Glutamatergic neuron (in vitro differentiated cells): Measurements from ENCODE around the gene VWF. TPM values are rescaled to one million over a fixed set of nuclear protein-coding genes. Genes with fewer than 3 reads are reported as not detected.

Experiments used
- DNase-seq: peaks from one replicate; pipeline ENCODE4 v3.0.0; 2022
- H3K27ac Mint-ChIP-seq: one replicate; pipeline ENCODE4 v1.8.0; 2020; ENCODE audit warnings: mild to moderate bottlenecking, mixed read lengths, inconsistent platforms; ENCODE audit not compliant: unreplicated experiment
- H3K27me3 Mint-ChIP-seq: one replicate; pipeline ENCODE4 v1.8.0; 2020; ENCODE audit warnings: mild to moderate bottlenecking, moderate library complexity, mixed read lengths, inconsistent platforms; ENCODE audit not compliant: unreplicated experiment
- H3K36me3 Mint-ChIP-seq: one replicate; pipeline ENCODE4 v1.8.0; 2020; ENCODE audit warnings: mild to moderate bottlenecking, mixed read lengths, inconsistent platforms; ENCODE audit not compliant: unreplicated experiment
- H3K4me1 Mint-ChIP-seq: one replicate; pipeline ENCODE4 v1.8.0; 2020; ENCODE audit warnings: mild to moderate bottlenecking, low read depth, mixed read lengths, inconsistent platforms; ENCODE audit not compliant: unreplicated experiment
- H3K4me3 Mint-ChIP-seq: one replicate; pipeline ENCODE4 v1.8.0; 2020; ENCODE audit warnings: mild to moderate bottlenecking, mixed read lengths, inconsistent platforms; ENCODE audit not compliant: unreplicated experiment
- H3K9me3 Mint-ChIP-seq: one replicate; pipeline ENCODE4 v1.8.0; 2020; ENCODE audit warnings: mild to moderate bottlenecking, moderate library complexity, mixed read lengths, inconsistent platforms; ENCODE audit not compliant: unreplicated experiment
- total RNA-seq: library from RNA; stranded (reverse); fragmentation: NEBNext Ultra II Directional; extraction: Animal tissue kit (Norgen Biotek cat#: 25700); gene quantifications from one replicate; pipeline ENCODE4 v1.2.1, GENCODE V29; 2021; ENCODE audit not compliant: unreplicated experiment
- TF ChIP-seq, protein P1 (sequence below): fragments of 200-600 bp; sonication (generic); IDR thresholded peaks from one replicate; pipeline ENCODE4 v1.5.0; 2021; ENCODE audit not compliant: partially characterized antibody, unreplicated experiment

Gene VWF
- total RNA-seq, 1 donor from 2014 or later = 0.37 TPM

DNA sequence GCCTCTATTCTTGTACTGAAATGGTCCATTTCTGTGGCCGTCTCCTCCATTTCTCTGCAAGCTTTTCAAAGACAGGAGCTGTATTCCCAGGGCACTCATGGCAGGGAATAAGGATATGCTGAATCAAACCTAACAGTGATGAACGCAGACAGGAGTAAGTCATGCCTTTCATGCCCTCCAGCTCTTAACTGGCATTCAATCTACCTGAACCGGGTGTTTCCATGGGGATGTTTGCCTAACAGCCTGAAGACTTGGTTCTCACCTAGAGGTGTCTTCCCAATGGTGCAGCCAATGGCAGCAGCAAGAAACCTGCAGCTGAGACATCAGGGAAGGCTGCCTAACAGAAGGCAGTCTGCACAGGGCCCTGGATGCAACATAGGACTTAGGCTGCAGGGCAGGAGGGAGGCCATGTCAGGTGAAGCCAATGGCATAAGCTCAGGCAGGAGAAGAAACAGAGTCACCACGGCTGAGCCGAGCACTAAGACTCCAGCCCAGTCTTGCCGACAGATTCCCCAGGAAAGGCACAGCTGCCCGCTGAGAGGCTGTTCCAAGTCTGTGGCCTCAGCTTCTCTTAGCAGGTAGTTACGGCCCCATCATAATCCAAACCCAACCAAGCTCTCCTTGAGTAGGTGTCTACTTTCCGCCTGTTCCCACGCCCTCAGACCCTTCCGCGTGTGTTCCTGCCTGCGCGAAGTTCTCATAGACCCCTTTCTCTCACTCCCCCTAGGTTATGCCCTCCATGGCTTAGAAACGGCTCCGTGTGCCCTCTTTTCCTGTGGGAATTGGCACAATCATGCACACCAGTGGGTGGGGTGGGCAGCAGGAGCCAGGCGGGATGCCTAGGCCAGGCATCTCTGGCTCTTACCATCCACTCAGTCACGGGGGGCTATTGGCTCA is 44.1 kb downstream of the VWF start:
- Mint-ChIP-seq H3K4me1 (peaks cover 14% of the 10 kb centered on the region), H3K36me3 (no peaks in the 10 kb centered on the region), H3K27ac (no peak overlapping the region), H3K4me3 (no peak overlapping the region), H3K9me3 (peaks cover 1% of the 10 kb centered on the region), H3K27me3 (peaks cover 6% of the 10 kb centered on the region)
- TF ChIP-seq, protein P1, sequence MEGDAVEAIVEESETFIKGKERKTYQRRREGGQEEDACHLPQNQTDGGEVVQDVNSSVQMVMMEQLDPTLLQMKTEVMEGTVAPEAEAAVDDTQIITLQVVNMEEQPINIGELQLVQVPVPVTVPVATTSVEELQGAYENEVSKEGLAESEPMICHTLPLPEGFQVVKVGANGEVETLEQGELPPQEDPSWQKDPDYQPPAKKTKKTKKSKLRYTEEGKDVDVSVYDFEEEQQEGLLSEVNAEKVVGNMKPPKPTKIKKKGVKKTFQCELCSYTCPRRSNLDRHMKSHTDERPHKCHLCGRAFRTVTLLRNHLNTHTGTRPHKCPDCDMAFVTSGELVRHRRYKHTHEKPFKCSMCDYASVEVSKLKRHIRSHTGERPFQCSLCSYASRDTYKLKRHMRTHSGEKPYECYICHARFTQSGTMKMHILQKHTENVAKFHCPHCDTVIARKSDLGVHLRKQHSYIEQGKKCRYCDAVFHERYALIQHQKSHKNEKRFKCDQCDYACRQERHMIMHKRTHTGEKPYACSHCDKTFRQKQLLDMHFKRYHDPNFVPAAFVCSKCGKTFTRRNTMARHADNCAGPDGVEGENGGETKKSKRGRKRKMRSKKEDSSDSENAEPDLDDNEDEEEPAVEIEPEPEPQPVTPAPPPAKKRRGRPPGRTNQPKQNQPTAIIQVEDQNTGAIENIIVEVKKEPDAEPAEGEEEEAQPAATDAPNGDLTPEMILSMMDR = no peak
- DNase-seq = no peak

DNA sequence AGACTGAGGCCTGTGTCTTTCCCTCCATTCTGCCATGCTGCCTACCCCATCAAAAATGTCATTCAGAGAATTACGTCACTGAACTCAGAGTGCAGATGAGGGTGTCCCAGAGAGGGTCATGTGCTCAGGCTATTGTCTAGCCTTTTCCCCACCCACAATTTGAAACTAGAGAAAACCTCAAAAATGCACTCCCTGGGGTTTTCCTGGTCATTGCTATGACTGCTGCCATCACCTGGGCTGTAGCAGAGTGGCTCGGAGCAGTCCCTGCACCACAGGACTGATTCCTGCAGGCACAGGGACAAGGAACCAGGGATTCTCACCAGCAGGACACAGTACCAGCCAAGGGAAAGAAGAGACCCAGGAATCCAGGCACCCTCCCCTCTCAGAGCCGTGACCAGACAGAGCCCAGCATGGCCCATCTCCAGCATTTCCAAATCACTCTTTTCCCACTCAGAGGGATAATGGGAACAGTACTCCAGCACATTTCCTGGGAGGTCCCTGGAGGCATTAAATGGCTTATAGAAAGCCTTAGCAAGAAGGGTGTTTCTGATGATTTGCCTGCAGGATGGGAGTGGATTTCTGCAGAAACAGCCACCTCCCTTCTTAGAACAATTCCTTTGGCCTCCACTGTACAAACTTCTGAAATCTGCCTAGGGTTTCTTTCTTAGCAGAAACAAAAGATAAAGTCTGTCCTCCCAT is 45.9 kb downstream of the VWF start:
- Mint-ChIP-seq H3K36me3 (no peaks in the 10 kb centered on the region), H3K4me3 (peak overlapping the region; percentile 38), H3K4me1 (peaks cover 9% of the 10 kb centered on the region), H3K27me3 (peaks cover 8% of the 10 kb centered on the region), H3K27ac (peak overlapping the region; percentile 62), H3K9me3 (peaks cover 2% of the 10 kb centered on the region)
- TF ChIP-seq, protein P1 = no peak
- no peak for DNase-seq

DNA sequence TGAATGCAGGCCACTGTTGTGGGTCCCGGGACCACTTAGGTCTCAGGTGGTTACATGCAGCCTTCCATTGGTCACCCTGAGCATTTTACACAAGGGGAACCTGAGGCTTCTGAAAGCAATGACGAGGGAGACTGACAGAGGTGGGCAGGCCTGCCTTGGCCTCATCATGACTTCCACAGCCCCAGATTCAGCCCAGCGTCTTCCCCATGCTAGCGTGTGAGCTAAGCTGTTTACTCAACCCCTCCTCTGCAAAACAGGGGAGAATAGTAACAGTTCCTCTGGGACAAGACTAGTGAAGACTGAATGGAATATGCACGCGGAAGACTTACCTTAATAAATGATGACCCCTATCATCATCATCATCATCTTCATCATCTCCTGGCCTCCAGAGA is 46.8 kb downstream of the VWF start:
- Mint-ChIP-seq H3K27me3 (peaks cover 10% of the 10 kb centered on the region), H3K4me1 (peaks cover 9% of the 10 kb centered on the region), H3K27ac (no peak overlapping the region), H3K36me3 (no peaks in the 10 kb centered on the region), H3K9me3 (peaks cover 2% of the 10 kb centered on the region), H3K4me3 (no peak overlapping the region)
- TF ChIP-seq, protein P1 = no peak
- no peak for DNase-seq

DNA sequence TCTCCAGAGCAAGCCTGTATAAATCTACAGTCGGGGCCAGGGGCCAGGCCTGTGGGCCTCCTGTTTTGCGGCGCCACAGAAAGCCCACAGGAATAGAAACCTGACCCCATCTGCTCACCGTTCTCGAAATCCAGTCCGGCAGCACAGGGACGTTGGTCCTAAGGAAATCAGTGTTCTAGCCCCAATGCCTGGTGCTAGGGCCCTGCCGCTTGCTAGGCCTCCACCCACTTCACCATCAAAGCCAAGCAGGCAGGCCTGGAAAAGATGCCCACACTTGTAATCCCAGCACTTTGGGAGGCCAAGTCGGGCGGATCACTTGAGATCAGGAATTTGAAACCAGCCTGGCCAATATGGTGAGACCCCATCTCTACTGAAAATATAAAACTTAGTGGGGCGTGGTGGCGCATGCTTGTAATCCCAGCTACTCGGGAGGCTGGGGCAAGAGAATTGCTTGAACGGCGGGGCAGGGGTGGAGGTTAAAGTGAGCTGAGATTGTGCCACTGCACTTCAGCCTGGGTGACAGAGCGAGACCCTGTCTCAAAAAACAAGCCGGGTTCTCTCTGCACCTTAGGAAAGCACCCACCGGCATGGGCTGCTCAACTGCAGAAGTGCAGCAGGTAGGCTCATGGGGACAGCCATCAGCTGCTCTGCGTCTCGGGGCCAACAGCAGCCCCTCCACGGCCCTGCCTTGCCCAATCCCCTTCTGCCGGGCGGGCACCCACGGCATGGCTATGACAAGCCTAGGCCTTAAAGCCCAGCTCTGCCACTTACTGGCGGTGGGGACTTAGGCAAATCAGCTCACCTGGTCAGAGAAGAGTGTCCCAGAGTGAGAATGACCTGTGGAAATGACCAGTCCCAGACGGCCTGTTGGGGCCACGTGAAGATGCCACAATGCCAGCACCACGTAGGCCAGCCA is 47.4 kb downstream of the VWF start:
- DNase-seq = no peak
- H3K36me3 Mint-ChIP-seq = no peaks in the 10 kb centered on the region
- H3K27me3 Mint-ChIP-seq = peaks cover 11% of the 10 kb centered on the region
- H3K9me3 Mint-ChIP-seq = peaks cover 3% of the 10 kb centered on the region
- H3K27ac Mint-ChIP-seq = no peak overlapping the region
- peaks cover 9% of the 10 kb centered on the region for H3K4me1 Mint-ChIP-seq
- no peak overlapping the region for H3K4me3 Mint-ChIP-seq
- TF ChIP-seq, protein P1 = no peak
